HCT116 (cell line): ENCODE data around the gene LAMTOR1. TPM values are rescaled to one million over a fixed set of nuclear protein-coding genes. Genes with fewer than 3 reads are reported as not detected.

ENCODE experiments used
- ATAC-seq: fragments of 200-7000 bp; cut with Tn5 transposase; 2 replicates; pipeline ENCODE4 v1.9.1; 2020; ENCODE audit warnings: mild to moderate bottlenecking, moderate library complexity
- Bru-seq: library from RNA; stranded (reverse); fragments of 400-500 nt; gene quantifications from one replicate; lab custom pipeline; 2021; lab: Mats Ljungman, UMichigan
- BruChase-seq, 2 experiments: library from RNA; stranded (reverse); fragments of 400-500 nt; gene quantifications; one replicate each; lab custom pipeline; 2021; lab: Mats Ljungman, UMichigan
- BruUV-seq: library from RNA; stranded (reverse); fragments of 400-500 nt; replicated peaks from 2 replicates; lab custom pipeline; 2021; lab: Mats Ljungman, UMichigan
- CTCF ChIA-PET: fragments of 300-600 bp; sonication (Branson Sonifier 250); formaldehyde crosslinking; loops from one replicate; lab custom pipeline; 2021; ENCODE audit warnings: antibody characterized with exemption; lab: Charles Lee
- POLR2A ChIA-PET: fragments of 300-600, 350-600 bp; sonication (Branson Sonifier 250); formaldehyde crosslinking; loops from one replicate; lab custom pipeline; 2021; ENCODE audit warnings: antibody characterized with exemption; lab: Charles Lee
- RAD21 ChIA-PET, 2 experiments: fragments of 300-600 bp; sonication (Branson Sonifier 250); formaldehyde crosslinking; loops; one replicate each; lab custom pipeline; 2023; ENCODE audit warnings: low total read pairs in 2 of 2; ENCODE audit not compliant: uncharacterized antibody in 2 of 2, unreplicated experiment in 2 of 2, low non-redundant PET in 1 of 2; lab: Charles Lee
- DNase-seq: peaks from one replicate; pipeline ENCODE4 v3.0.0-alpha.2; 2010; ENCODE audit warnings: low read depth, low spot score
- H2AFZ ChIP-seq: fragments of 200-600 bp; shearing (Covaris generic), sonication (generic); 2 replicates; pipeline ENCODE4 v1.6.1; 2017; ENCODE audit warnings: low read depth, mixed run types, mixed read lengths, antibody characterized with exemption, low read length; ENCODE audit not compliant: poor library complexity, severe bottlenecking
- H3K27ac ChIP-seq: 2 replicates; pipeline ENCODE4 v1.5.1; 2012; ENCODE audit warnings: low read depth, low read length
- H3K27me3 ChIP-seq: fragments of 200-600 bp; sonication (generic); 2 replicates; pipeline ENCODE4 v1.6.1; 2016; ENCODE audit warnings: mixed run types, low read length, mixed read lengths; ENCODE audit not compliant: insufficient read depth
- H3K36me3 ChIP-seq, 2 experiments: fragments of 200-500 bp in 1 of 2; fragments of 200-600 bp in 1 of 2; sonication (Bioruptor generic) in 1 of 2; sonication (generic) in 1 of 2; 2 replicates each; pipeline versions ENCODE4 v1.5.1 to v1.6.1; 2014 to 2016; ENCODE audit warnings: low read length in 2 of 2, inconsistent platforms in 1 of 2, mixed read lengths in 1 of 2, mixed run types in 1 of 2; ENCODE audit not compliant: insufficient read depth in 2 of 2, control insufficient read depth in 1 of 2
- H3K4me1 ChIP-seq, 2 experiments: fragments of 200-600 bp in 1 of 2; sonication (generic) in 1 of 2; 2 replicates each; pipeline versions ENCODE4 v1.5.1 to v1.6.1; 2012 to 2017; ENCODE audit warnings: low read length in 2 of 2, inconsistent platforms in 1 of 2, mild to moderate bottlenecking in 1 of 2, mixed read lengths in 1 of 2, mixed run types in 1 of 2, moderate library complexity in 1 of 2; ENCODE audit not compliant: insufficient read depth in 2 of 2, control insufficient read depth in 1 of 2
- H3K4me2 ChIP-seq: fragments of 200-600 bp; sonication (generic); 2 replicates; pipeline ENCODE4 v1.6.1; 2017; ENCODE audit warnings: mixed run types, low read length, mixed read lengths
- H3K4me3 ChIP-seq, 2 experiments: fragments of 200-600 bp in 1 of 2; sonication (generic) in 1 of 2; replicated peaks in 1 of 2; 2 replicates each; pipeline ENCODE4 v1.5.1; 2011 to 2016; ENCODE audit warnings: low read length in 2 of 2, control low read depth in 1 of 2, low read depth in 1 of 2, mild to moderate bottlenecking in 1 of 2, mixed read lengths in 1 of 2, mixed run types in 1 of 2
- H3K79me2 ChIP-seq: fragments of 200-600 bp; sonication (generic); 2 replicates; pipeline ENCODE4 v1.6.1; 2017; ENCODE audit warnings: mild to moderate bottlenecking, mixed run types, low read length, moderate library complexity, mixed read lengths; ENCODE audit not compliant: insufficient read depth
- H3K9ac ChIP-seq: fragments of 200-600 bp; sonication (generic); 2 replicates; pipeline ENCODE4 v1.6.1; 2016; ENCODE audit warnings: low read length, mixed read lengths
- H3K9me2 ChIP-seq: fragments of 200-600 bp; sonication (generic), shearing (Covaris generic); 2 replicates; pipeline ENCODE4 v1.6.1; 2017; ENCODE audit warnings: mixed run types, mild to moderate bottlenecking, moderate library complexity; ENCODE audit not compliant: insufficient read depth
- H3K9me3 ChIP-seq, 2 experiments: fragments of 200-500 bp in 1 of 2; fragments of 200-600 bp in 1 of 2; sonication (Bioruptor generic) in 1 of 2; sonication (generic) in 1 of 2; 2 replicates each; pipeline ENCODE4 v1.6.1; 2014 to 2017; ENCODE audit warnings: low read length in 2 of 2, mixed read lengths in 2 of 2, inconsistent platforms in 1 of 2, low read depth in 1 of 2, mild to moderate bottlenecking in 1 of 2, mixed run types in 1 of 2, moderate library complexity in 1 of 2; ENCODE audit not compliant: control insufficient read depth in 1 of 2, insufficient read depth in 1 of 2
- H4K20me1 ChIP-seq: fragments of 200-600 bp; sonication (generic), shearing (Covaris generic); 2 replicates; pipeline ENCODE4 v1.6.1; 2017; ENCODE audit warnings: mixed run types, mild to moderate bottlenecking, moderate library complexity; ENCODE audit not compliant: insufficient read depth
- ATF3 ChIP-seq: IDR thresholded peaks from 2 replicates; pipeline ENCODE4 v1.6.1; 2012
- CTCF ChIP-seq, 3 experiments: fragments of 200-600 bp in 1 of 3; sonication (generic) in 1 of 3; IDR thresholded peaks in 2 of 3; conservative IDR thresholded peaks in 1 of 3; 2 replicates each; pipeline ENCODE4 v1.5.1; 2012 to 2017; ENCODE audit warnings: low read depth in 2 of 3, low read length in 2 of 3, antibody characterized with exemption in 1 of 3, borderline replicate concordance in 1 of 3, control low read depth in 1 of 3, mild to moderate bottlenecking in 1 of 3, mixed read lengths in 1 of 3, mixed run types in 1 of 3, moderate library complexity in 1 of 3; ENCODE audit not compliant: insufficient read depth in 1 of 3
- EGR1 ChIP-seq: IDR thresholded peaks from 2 replicates; pipeline ENCODE4 v1.6.1; 2012; ENCODE audit warnings: low read depth
- ELF1 ChIP-seq: IDR thresholded peaks from 2 replicates; pipeline ENCODE4 v1.6.1; 2012; ENCODE audit warnings: low read depth, borderline replicate concordance
- EZH2 ChIP-seq: fragments of 200-600 bp; sonication (generic); IDR thresholded peaks from 2 replicates; pipeline ENCODE4 v1.6.1; 2017; ENCODE audit warnings: antibody characterized with exemption, mixed run types
- FOSL1 ChIP-seq: IDR thresholded peaks from 2 replicates; pipeline ENCODE4 v1.6.1; 2012; ENCODE audit warnings: low read depth
- MAX ChIP-seq: IDR thresholded peaks from 2 replicates; pipeline ENCODE4 v1.6.1; 2012
- POLR2AphosphoS5 ChIP-seq: IDR thresholded peaks from 2 replicates; pipeline ENCODE4 v1.6.1; 2011; ENCODE audit warnings: mild to moderate bottlenecking, low read depth, low read length, moderate library complexity
- RAD21 ChIP-seq: IDR thresholded peaks from 2 replicates; pipeline ENCODE4 v1.6.1; 2012; ENCODE audit warnings: low read depth, mild to moderate bottlenecking
- SIN3A ChIP-seq: IDR thresholded peaks from 2 replicates; pipeline ENCODE4 v1.6.1; 2012; ENCODE audit warnings: low read depth
- SP1 ChIP-seq: IDR thresholded peaks from 2 replicates; pipeline ENCODE4 v1.6.1; 2012; ENCODE audit warnings: low read depth
- TCF7L2 ChIP-seq: IDR thresholded peaks from 2 replicates; pipeline ENCODE4 v1.7.0; 2011; ENCODE audit warnings: borderline replicate concordance, inconsistent platforms; ENCODE audit not compliant: insufficient read depth, insufficient read length; ENCODE audit errors: extremely low read depth
- YY1 ChIP-seq: IDR thresholded peaks from 2 replicates; pipeline ENCODE4 v1.6.1; 2011; ENCODE audit warnings: low read length, low read depth, moderate library complexity, mild to moderate bottlenecking; ENCODE audit not compliant: insufficient replicate concordance; ENCODE audit errors: extremely low read depth
- ZFX ChIP-seq: fragments of 450-650 bp; IDR thresholded peaks from 2 replicates; pipeline ENCODE4 v1.6.1; 2017
- ZNF274 ChIP-seq: fragments of 200-500 bp; sonication (Bioruptor generic); IDR thresholded peaks from 2 replicates; pipeline ENCODE4 v1.6.1; 2014; ENCODE audit warnings: mild to moderate bottlenecking, low read depth, low read length, inconsistent platforms
- intact Hi-C: fragments of 100-400 bp; cut with micrococcal nuclease; formaldehyde crosslinking; loops from 2 replicates; pipeline ENCODE4 v1.10.0; 2022
- long read RNA-seq: library from polyadenylated mRNA; unstranded; transcript quantifications from one replicate; pipeline ENCODE4 v2.0.0, GENCODE V29; 2021; ENCODE audit not compliant: unreplicated experiment
- polyA plus RNA-seq: library from polyadenylated mRNA; unstranded; fragments of >200 nt; gene quantifications from 2 replicates; pipeline ENCODE4 v1.2.1, GENCODE V29; 2012; ENCODE audit warnings: missing spikeins
- total RNA-seq: library from RNA; stranded (reverse); gene quantifications from one replicate; pipeline ENCODE4 v1.2.1, GENCODE V29; 2021; ENCODE audit not compliant: unreplicated experiment

The LAMTOR1 gene
- total RNA-seq: 63.9 TPM
- 82.9 and 85.9 TPM in 2 replicates for polyA plus RNA-seq
- Bru-seq, nascent RNA: percentile 85 among the genes with signal in this experiment
- percentile 89 among the genes with signal in this experiment for BruChase-seq, experiment 1, labeled RNA remaining after a 6-hour chase
- percentile 92 among the genes with signal in this experiment for BruChase-seq, experiment 2, labeled RNA remaining after a 2-hour chase
- long read RNA-seq, transcript LAMTOR1-201 (5 exons, 1,179 nt): major isoform, 62 of 80 reads
- long read RNA-seq, partial matches to known transcripts: 9 of 80 reads
- long read RNA-seq, other reads (novel, unspliced or antisense): 5 of 80 reads

- no peak within 1 kb of the TSS for H2AFZ ChIP-seq
- H3K27ac ChIP-seq: peak within 1 kb of the TSS; percentile 80
- peak within 1 kb of the TSS; percentile 95 for H3K9ac ChIP-seq
- no peaks in the 10 kb centered on the region for H4K20me1 ChIP-seq
- peaks cover 36% of the 10 kb centered on the region for H3K79me2 ChIP-seq
- peak within 1 kb of the TSS; percentile 89 to 99 for H3K4me3 ChIP-seq
- H3K4me2 ChIP-seq: peak within 1 kb of the TSS; percentile 90
- DNase-seq (peak; percentile 98), ATAC-seq (peak; percentile 95)
- no peaks in the 10 kb centered on the region for H3K9me2 ChIP-seq
- H3K9me3 ChIP-seq: no peaks in the 10 kb centered on the region
- H3K36me3 ChIP-seq: peaks cover 5 to 9% of the 10 kb centered on the region in 2 experiments; a peak in 2 of 4 replicates
- BruUV-seq: no TSS peak
- TF ChIP-seq CTCF (IDR thresholded peaks at IDR 0.05 in 2 of 3, conservative IDR thresholded peaks at IDR 0.05 in 1 of 3; ENCODE audit: borderline replicate concordance in 1 of 3, insufficient read depth in 1 of 3, low read depth in 2 of 3, low read length in 2 of 3): peak in 2 of 3 experiments; percentile 28 to 41; a peak in 1 of 6 replicates
- no peak for TF ChIP-seq EZH2
- no peak; the same call in 1 of the 2 replicates for TF ChIP-seq EGR1
- peak; percentile 64; the same call in 1 of the 2 replicates for TF ChIP-seq ELF1
- TF ChIP-seq YY1: peak; percentile 60
- TF ChIP-seq TCF7L2: peak; percentile 33
- TF ChIP-seq SP1: peak; percentile 89
- no peak for TF ChIP-seq ATF3
- no peak for TF ChIP-seq FOSL1
- TF ChIP-seq ZNF274: no peak
- no peak; the same call in 1 of the 2 replicates for TF ChIP-seq SIN3A
- TF ChIP-seq MAX: peak; percentile 75
- TF ChIP-seq POLR2AphosphoS5: peak; percentile 83
- TF ChIP-seq ZFX: peak; percentile 88
- TF ChIP-seq RAD21: no peak
- ChIA-PET RAD21 (interaction anchor here in 1 of 2 experiments (0.6 kb wide), 1 partner anchor 9 kb away, joined by 3 read pairs; the partner anchor contains the start of gene ANAPC15), POLR2A (no interaction called here), CTCF (no interaction called here)
- intact Hi-C loops: loop anchor here (1.0 to 5.0 kb wide), 3 partner anchors 9 to 119 kb away; partner anchors contain the start of genes ANAPC15, INPPL1, LRRC51 and NUMA1
- H3K27me3 ChIP-seq: no peaks in the 10 kb centered on the region
- H3K4me1 ChIP-seq: peaks cover 11 to 18% of the 10 kb centered on the region in 2 experiments; a peak in 3 of 4 replicates
These were observed at the start of gene LAMTOR1 for GRCh38 chr11:72102946-72103753. LAMTOR1 (minus strand) TSS chr11:72103297; CDS start chr11:72103224, 73 bp downstream.
